Thyroid gland (tissue), 4 donors: ENCODE data around the gene WASF3. TPM values are rescaled to one million over a fixed set of nuclear protein-coding genes. Genes with fewer than 3 reads are reported as not detected.

ENCODE experiments used
- DNase-seq, 2 donors: peaks; one replicate each; pipeline ENCODE4 v3.0.0-alpha.2; 2019
- H3K27ac ChIP-seq, 3 donors: fragments of 200-600 bp; sonication (generic); 1 replicate in 2 of 3; 2 replicates in 1 of 3; pipeline ENCODE4 v1.5.1; 2016 to 2019; ENCODE audit warnings: mild to moderate bottlenecking in 1 of 3, moderate library complexity in 1 of 3
- H3K27me3 ChIP-seq: fragments of 200-600 bp; sonication (generic); one replicate; pipeline ENCODE4 v1.5.1; 2019
- H3K36me3 ChIP-seq, 2 donors: fragments of 200-600 bp; sonication (generic); one replicate each; pipeline ENCODE4 v1.5.1; 2016 to 2019
- H3K4me1 ChIP-seq, 2 donors: fragments of 200-600 bp; sonication (generic); one replicate each; pipeline ENCODE4 v1.5.1; 2017 to 2019
- H3K4me3 ChIP-seq, 3 donors: fragments of 200-600 bp; sonication (generic); replicated peaks in 1 of 3; 1 replicate in 2 of 3; 2 replicates in 1 of 3; pipeline ENCODE4 v1.5.1; 2016; ENCODE audit warnings: mild to moderate bottlenecking in 1 of 3
- H3K9me3 ChIP-seq: fragments of 200-600 bp; sonication (generic); one replicate; pipeline ENCODE4 v1.5.1; 2017
- POLR2A ChIP-seq, 2 donors: fragments of 450-650 bp; IDR thresholded peaks; one replicate each; pipeline ENCODE4 v1.6.1; 2017; ENCODE audit warnings: antibody characterized with exemption in 2 of 2, mild to moderate bottlenecking in 2 of 2, moderate library complexity in 1 of 2
- whole genome bisulfite sequencing, 2 donors: methylation state at CpG; one replicate each; pipeline ENCODE4 v1.1.5; 2017; 5-methylcytosine and 5-hydroxymethylcytosine counted together
- intact Hi-C: fragments of 100-400 bp; cut with DNase I; formaldehyde crosslinking; loops from one replicate; pipeline ENCODE4 v1.15.1; 2023
- total RNA-seq, 4 donors: library from RNA; depleted of rRNA; stranded (reverse); fragments of >200 nt; gene quantifications; one replicate each; pipeline ENCODE4 v1.2.3, GENCODE V29; 2016
- TF ChIP-seq, protein P1 (sequence below), 6 experiments: fragments of 200-600 bp in 3 of 6; fragments of 450-650 bp in 3 of 6; sonication (generic) in 3 of 6; IDR thresholded peaks; one replicate each; pipeline ENCODE4 v1.5.1; 2016 to 2019; ENCODE audit warnings: antibody characterized with exemption in 6 of 6, mild to moderate bottlenecking in 2 of 6, inconsistent platforms in 1 of 6, moderate library complexity in 1 of 6

WASF3 gene
- total RNA-seq, 4 donors from 2014 or later, result 41.0 to 56.1 (median 48.6) TPM

DNA sequence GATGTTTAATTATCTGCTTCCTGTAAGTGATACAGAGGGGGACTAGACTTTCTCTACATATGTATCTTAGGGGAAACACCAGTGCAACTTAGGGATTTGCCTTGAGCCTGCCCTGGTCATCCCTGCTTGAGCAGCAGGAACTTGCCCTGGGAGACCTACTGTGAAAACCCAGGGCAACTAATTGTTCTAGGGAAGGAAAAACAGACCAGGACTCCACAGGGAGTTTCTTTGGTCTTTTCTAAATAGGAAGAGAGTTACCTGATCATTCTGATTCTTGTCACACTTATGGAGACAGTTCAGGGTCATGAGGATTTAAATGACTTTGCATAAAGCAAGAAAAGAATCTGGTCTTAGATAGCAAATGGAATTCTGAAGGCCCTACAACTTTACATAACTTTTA is 89.1 kb downstream of the WASF3 start:
- Histone ChIP-seq H3K36me3 (no peaks in the 10 kb centered on the region), H3K27me3 (no peaks in the 10 kb centered on the region), H3K4me3 (no peak overlapping the region), H3K4me1 (peaks cover 0 to 8% of the 10 kb centered on the region in 2 donors), H3K9me3 (no peaks in the 10 kb centered on the region), H3K27ac (peak overlapping the region in 1 of 3 donors; percentile 19)
- no peak for TF ChIP-seq POLR2A (IDR thresholded peaks at IDR 0.05)
- TF ChIP-seq, protein P1, sequence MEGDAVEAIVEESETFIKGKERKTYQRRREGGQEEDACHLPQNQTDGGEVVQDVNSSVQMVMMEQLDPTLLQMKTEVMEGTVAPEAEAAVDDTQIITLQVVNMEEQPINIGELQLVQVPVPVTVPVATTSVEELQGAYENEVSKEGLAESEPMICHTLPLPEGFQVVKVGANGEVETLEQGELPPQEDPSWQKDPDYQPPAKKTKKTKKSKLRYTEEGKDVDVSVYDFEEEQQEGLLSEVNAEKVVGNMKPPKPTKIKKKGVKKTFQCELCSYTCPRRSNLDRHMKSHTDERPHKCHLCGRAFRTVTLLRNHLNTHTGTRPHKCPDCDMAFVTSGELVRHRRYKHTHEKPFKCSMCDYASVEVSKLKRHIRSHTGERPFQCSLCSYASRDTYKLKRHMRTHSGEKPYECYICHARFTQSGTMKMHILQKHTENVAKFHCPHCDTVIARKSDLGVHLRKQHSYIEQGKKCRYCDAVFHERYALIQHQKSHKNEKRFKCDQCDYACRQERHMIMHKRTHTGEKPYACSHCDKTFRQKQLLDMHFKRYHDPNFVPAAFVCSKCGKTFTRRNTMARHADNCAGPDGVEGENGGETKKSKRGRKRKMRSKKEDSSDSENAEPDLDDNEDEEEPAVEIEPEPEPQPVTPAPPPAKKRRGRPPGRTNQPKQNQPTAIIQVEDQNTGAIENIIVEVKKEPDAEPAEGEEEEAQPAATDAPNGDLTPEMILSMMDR (IDR thresholded peaks at IDR 0.05), result no peak
- peak in 1 of 2 donors; percentile 20 for DNase-seq
- intact Hi-C loops, result no loop called here

DNA sequence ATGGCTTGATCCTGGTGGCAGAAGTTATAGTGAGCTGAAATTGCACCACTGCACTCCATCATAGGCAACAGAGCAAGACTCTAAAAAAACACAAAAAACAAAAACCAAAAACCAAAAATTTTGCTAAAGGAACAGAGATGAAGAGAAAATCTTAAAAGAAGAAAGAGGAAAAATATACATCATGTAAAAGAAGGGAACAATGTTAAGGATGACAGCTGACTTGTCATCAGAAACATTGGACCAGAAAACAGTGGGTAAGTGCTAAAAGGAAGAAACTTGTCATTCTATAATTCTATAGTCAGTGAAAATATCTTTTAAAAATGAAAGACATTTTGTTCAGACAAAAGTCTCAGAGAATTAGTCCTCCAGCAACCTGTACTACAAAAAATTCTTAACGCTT is 93.8 kb downstream of the WASF3 start:
- WGBS, 2 donors, result 96 to 98% methylated on average over 1 of the region's 1 CpG
- Histone ChIP-seq H3K4me1 (peaks cover 0 to 7% of the 10 kb centered on the region in 2 donors), H3K27me3 (no peaks in the 10 kb centered on the region), H3K4me3 (no peak overlapping the region), H3K27ac (no peak overlapping the region), H3K9me3 (no peaks in the 10 kb centered on the region), H3K36me3 (no peaks in the 10 kb centered on the region)
- DNase-seq, result no peak
- TF ChIP-seq, protein P1 (IDR thresholded peaks at IDR 0.05), result no peak
- intact Hi-C loops, result no loop called here

DNA sequence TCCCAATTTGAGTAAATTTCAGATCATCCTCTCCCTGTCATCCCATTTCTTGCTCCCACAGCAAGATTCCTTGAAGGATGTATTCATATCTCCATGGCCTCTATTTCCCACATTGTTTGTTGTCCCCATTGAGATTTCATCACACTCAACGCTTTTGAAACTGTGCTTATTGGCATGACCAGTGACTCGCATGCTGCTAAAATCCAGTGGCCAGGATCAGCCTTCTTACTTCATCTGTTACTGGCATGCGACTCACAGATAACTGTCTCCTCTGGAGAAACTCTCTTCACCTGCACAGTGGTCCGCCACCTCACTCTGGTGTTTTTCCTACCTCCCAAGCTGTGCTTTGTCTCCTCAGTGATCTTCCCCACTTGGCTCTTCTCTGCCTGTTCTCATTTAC is 95.8 kb downstream of the WASF3 start:
- H3K4me1 ChIP-seq, result peaks cover 12 to 15% of the 10 kb centered on the region in 2 donors
- H3K9me3 ChIP-seq, result no peaks in the 10 kb centered on the region
- H3K36me3 ChIP-seq, result no peaks in the 10 kb centered on the region

DNA sequence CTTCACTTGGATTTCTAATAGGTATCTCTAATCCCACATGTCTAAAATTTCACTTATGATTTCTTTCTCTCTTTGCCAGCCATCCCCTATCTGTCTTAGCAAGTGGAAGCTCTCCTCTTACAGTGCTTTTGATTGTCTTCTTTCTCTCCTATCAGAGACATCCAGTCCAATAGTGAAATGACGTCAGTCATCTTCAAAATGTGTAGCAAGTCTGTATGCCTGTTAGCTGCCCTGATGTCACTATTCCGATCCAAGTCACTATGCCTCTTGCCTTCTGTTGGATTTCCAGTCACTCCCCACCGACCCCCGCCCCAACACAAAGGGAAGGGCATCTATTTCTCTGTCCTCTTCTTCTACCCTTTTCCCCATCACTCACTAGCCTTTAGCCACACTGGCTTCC is 96.4 kb downstream of the WASF3 start:
- intact Hi-C loops, result no loop called here
- 92 to 98% methylated on average over 4 of the region's 4 CpGs for WGBS, 2 donors
- no peak for DNase-seq
- Histone ChIP-seq H3K27ac (no peak overlapping the region), H3K4me3 (no peak overlapping the region), H3K36me3 (no peaks in the 10 kb centered on the region), H3K4me1 (peaks cover 16 to 21% of the 10 kb centered on the region in 2 donors), H3K9me3 (no peaks in the 10 kb centered on the region), H3K27me3 (no peaks in the 10 kb centered on the region)
- TF ChIP-seq POLR2A (IDR thresholded peaks at IDR 0.05), result no peak
- TF ChIP-seq, protein P1 (IDR thresholded peaks at IDR 0.05), result no peak

More for the DNA sequence above, 95.8 kb downstream of the WASF3 start:
- H3K4me3 ChIP-seq, result no peak overlapping the region
- 95 to 96% methylated on average over 4 of the region's 4 CpGs for WGBS, 2 donors
- TF ChIP-seq, protein P1 (IDR thresholded peaks at IDR 0.05), result no peak
- TF ChIP-seq POLR2A (IDR thresholded peaks at IDR 0.05), result no peak
- no peak overlapping the region for H3K27ac ChIP-seq
- no peaks in the 10 kb centered on the region for H3K27me3 ChIP-seq
- no peak for DNase-seq
- intact Hi-C loops, result no loop called here

DNA sequence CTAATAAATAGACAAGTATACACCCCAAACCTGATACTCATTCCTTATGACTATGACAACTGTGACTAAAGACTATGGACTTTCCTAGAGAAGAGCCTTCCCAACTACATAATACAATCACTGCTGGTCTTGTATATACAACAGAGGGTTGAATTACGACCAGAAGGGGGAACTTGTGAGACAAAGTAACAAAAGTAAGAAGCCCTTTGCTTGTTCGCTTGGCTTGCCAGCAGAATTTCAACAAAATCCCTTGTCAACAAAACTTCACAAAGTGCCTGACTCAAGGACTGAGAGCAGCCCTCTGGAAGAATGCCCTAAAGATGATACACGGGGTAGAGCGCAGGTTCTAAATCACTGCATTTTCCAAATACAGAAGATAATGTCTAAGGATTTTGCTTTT is 99.4 kb downstream of the WASF3 start:
- TF ChIP-seq POLR2A (IDR thresholded peaks at IDR 0.05), result no peak
- TF ChIP-seq, protein P1 (IDR thresholded peaks at IDR 0.05), result peak in 3 of 6 experiments; percentile 41 to 45 (median 44)
- no peak overlapping the region for H3K4me3 ChIP-seq
- H3K9me3 ChIP-seq, result no peaks in the 10 kb centered on the region
- intact Hi-C loops, result no loop called here
- H3K27ac ChIP-seq, result peak overlapping the region in 2 of 3 donors; percentile 22 to 27
- no peaks in the 10 kb centered on the region for H3K36me3 ChIP-seq
- no peaks in the 10 kb centered on the region for H3K27me3 ChIP-seq
- WGBS, 2 donors, result 38 to 40% methylated on average over 4 of the region's 4 CpGs
- DNase-seq, result peak; percentile 58 to 60
- peaks cover 16 to 27% of the 10 kb centered on the region in 2 donors for H3K4me1 ChIP-seq
